Gastroesophageal sphincter (tissue), 3 donors: Measurements from ENCODE around the gene CBFA2T2.

Experiments used
- POLR2A ChIP-seq, 2 donors: fragments of 450-650 bp; IDR thresholded peaks; one replicate each; pipeline ENCODE4 v1.6.1; 2017; ENCODE audit warnings: antibody characterized with exemption in 2 of 2, mild to moderate bottlenecking in 2 of 2, moderate library complexity in 1 of 2
- TF ChIP-seq, protein P1 (sequence below), 4 experiments: fragments of 200-600 bp in 2 of 4; fragments of 450-650 bp in 2 of 4; sonication (generic) in 1 of 4; IDR thresholded peaks; one replicate each; pipeline ENCODE4 v1.5.1; 2017 to 2019; ENCODE audit warnings: antibody characterized with exemption in 4 of 4, mild to moderate bottlenecking in 2 of 4, moderate library complexity in 2 of 4

DNA sequence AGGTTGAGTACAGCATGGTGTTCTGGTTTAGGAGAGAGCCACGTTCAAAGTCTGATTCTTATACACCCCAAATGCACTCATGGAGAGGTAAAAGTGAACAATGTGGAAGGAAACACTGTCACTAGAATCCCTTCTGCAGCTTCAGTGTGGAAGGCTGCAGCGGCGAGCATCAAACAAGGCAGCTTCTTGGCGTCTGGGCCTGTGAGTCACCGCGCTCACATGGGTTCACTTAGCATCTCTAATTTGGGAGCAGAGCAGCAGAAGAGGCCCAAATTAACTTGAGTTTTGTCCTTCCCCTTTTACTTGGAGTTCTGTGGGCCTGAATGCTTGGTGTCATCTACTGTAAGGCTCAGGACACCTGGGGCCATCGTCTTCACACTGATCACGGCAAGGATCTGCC is 207.2 kb downstream of the CBFA2T2 start:
- TF ChIP-seq, protein P1, sequence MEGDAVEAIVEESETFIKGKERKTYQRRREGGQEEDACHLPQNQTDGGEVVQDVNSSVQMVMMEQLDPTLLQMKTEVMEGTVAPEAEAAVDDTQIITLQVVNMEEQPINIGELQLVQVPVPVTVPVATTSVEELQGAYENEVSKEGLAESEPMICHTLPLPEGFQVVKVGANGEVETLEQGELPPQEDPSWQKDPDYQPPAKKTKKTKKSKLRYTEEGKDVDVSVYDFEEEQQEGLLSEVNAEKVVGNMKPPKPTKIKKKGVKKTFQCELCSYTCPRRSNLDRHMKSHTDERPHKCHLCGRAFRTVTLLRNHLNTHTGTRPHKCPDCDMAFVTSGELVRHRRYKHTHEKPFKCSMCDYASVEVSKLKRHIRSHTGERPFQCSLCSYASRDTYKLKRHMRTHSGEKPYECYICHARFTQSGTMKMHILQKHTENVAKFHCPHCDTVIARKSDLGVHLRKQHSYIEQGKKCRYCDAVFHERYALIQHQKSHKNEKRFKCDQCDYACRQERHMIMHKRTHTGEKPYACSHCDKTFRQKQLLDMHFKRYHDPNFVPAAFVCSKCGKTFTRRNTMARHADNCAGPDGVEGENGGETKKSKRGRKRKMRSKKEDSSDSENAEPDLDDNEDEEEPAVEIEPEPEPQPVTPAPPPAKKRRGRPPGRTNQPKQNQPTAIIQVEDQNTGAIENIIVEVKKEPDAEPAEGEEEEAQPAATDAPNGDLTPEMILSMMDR (IDR thresholded peaks at IDR 0.05) = no peak
- TF ChIP-seq POLR2A (IDR thresholded peaks at IDR 0.05) = no peak
